Adipocyte (in vitro differentiated cells): ENCODE results near the gene GMDS.

Experiments used
- DNase-seq: peaks from one replicate; pipeline ENCODE4 v3.0.0-alpha.2; 2015; ENCODE audit warnings: low read depth
- H3K27me3 ChIP-seq: replicated peaks from 2 replicates; pipeline ENCODE4 v1.7.0; 2013; ENCODE audit warnings: mild to moderate bottlenecking, low read length, moderate library complexity; ENCODE audit not compliant: control insufficient read depth, insufficient read depth
- H3K36me3 ChIP-seq: 2 replicates; pipeline ENCODE4 v1.7.0; 2013; ENCODE audit warnings: low read length, mild to moderate bottlenecking, moderate library complexity; ENCODE audit not compliant: control insufficient read depth, insufficient read depth, severe bottlenecking
- H3K4me1 ChIP-seq: 2 replicates; pipeline ENCODE4 v1.7.0; 2013; ENCODE audit warnings: mild to moderate bottlenecking, low read length, moderate library complexity; ENCODE audit not compliant: control insufficient read depth, insufficient read depth
- H3K4me3 ChIP-seq: 2 replicates; pipeline ENCODE4 v1.7.0; 2013; ENCODE audit warnings: mild to moderate bottlenecking, low read length, moderate library complexity
- H3K9ac ChIP-seq: 2 replicates; pipeline ENCODE4 v1.7.0; 2013; ENCODE audit warnings: mild to moderate bottlenecking, low read length, moderate library complexity
- H3K9me3 ChIP-seq: 2 replicates; pipeline ENCODE4 v1.7.0; 2013; ENCODE audit warnings: mild to moderate bottlenecking, low read length, moderate library complexity; ENCODE audit not compliant: control insufficient read depth

The GMDS gene

GRCh38 chr6:1838604-1839213 is 406.7 kb downstream of the GMDS start:
- Histone ChIP-seq H3K9ac (no peak overlapping the region), H3K4me1 (peaks cover 29% of the 10 kb centered on the region), H3K36me3 (no peaks in the 10 kb centered on the region), H3K4me3 (no peak overlapping the region), H3K9me3 (no peaks in the 10 kb centered on the region), H3K27me3 (no peaks in the 10 kb centered on the region)
- DNase-seq: no peak

- DNase-seq: no peak
- H3K4me3 ChIP-seq: no peak overlapping the region
- H3K9ac ChIP-seq: no peak overlapping the region
- H3K9me3 ChIP-seq: no peaks in the 10 kb centered on the region
- no peaks in the 10 kb centered on the region for H3K36me3 ChIP-seq
- H3K4me1 ChIP-seq: peaks cover 29% of the 10 kb centered on the region
- no peaks in the 10 kb centered on the region for H3K27me3 ChIP-seq
Observed at GRCh38 chr6:1837826-1838225, 407.6 kb downstream of the GMDS start.

GRCh38 chr6:1836690-1837089 is 408.7 kb downstream of the GMDS start:
- Histone ChIP-seq H3K9me3 (no peaks in the 10 kb centered on the region), H3K4me3 (no peak overlapping the region), H3K36me3 (no peaks in the 10 kb centered on the region), H3K4me1 (peaks cover 27% of the 10 kb centered on the region), H3K27me3 (no peaks in the 10 kb centered on the region), H3K9ac (no peak overlapping the region)
- no peak for DNase-seq

- DNase-seq: no peak
- Histone ChIP-seq H3K4me3 (no peak overlapping the region), H3K27me3 (no peaks in the 10 kb centered on the region), H3K4me1 (peaks cover 9% of the 10 kb centered on the region), H3K9me3 (no peaks in the 10 kb centered on the region), H3K9ac (no peak overlapping the region), H3K36me3 (no peaks in the 10 kb centered on the region)
Observed at GRCh38 chr6:1834646-1835516, 410.5 kb downstream of the GMDS start.

- no peaks in the 10 kb centered on the region for H3K9me3 ChIP-seq
- H3K4me3 ChIP-seq: no peak overlapping the region
- no peak overlapping the region for H3K9ac ChIP-seq
- H3K4me1 ChIP-seq: peaks cover 4% of the 10 kb centered on the region
- no peaks in the 10 kb centered on the region for H3K36me3 ChIP-seq
- no peak for DNase-seq
- H3K27me3 ChIP-seq: no peaks in the 10 kb centered on the region
Observed at GRCh38 chr6:1834207-1834606, 411.2 kb downstream of the GMDS start.

- DNase-seq: no peak
- H3K36me3 ChIP-seq: no peaks in the 10 kb centered on the region
- no peaks in the 10 kb centered on the region for H3K27me3 ChIP-seq
- peaks cover 11% of the 10 kb centered on the region for H3K9me3 ChIP-seq
- peaks cover 4% of the 10 kb centered on the region for H3K4me1 ChIP-seq
- H3K9ac ChIP-seq: no peak overlapping the region
- no peak overlapping the region for H3K4me3 ChIP-seq
Observed at GRCh38 chr6:1832844-1833787, 412.3 kb downstream of the GMDS start.

GRCh38 chr6:1832358-1832757 is 413.0 kb downstream of the GMDS start:
- peaks cover 4% of the 10 kb centered on the region for H3K4me1 ChIP-seq
- peaks cover 18% of the 10 kb centered on the region for H3K9me3 ChIP-seq
- H3K9ac ChIP-seq: no peak overlapping the region
- no peak for DNase-seq
- H3K27me3 ChIP-seq: no peaks in the 10 kb centered on the region
- no peaks in the 10 kb centered on the region for H3K36me3 ChIP-seq
- H3K4me3 ChIP-seq: no peak overlapping the region

GRCh38 chr6:1827984-1828793 is 417.2 kb downstream of the GMDS start:
- H3K9ac ChIP-seq: no peak overlapping the region
- H3K27me3 ChIP-seq: no peaks in the 10 kb centered on the region
- peaks cover 18% of the 10 kb centered on the region for H3K9me3 ChIP-seq
- DNase-seq: no peak
- peak overlapping the region; percentile 35 for H3K4me3 ChIP-seq
- no peaks in the 10 kb centered on the region for H3K4me1 ChIP-seq
- no peaks in the 10 kb centered on the region for H3K36me3 ChIP-seq

- peaks cover 16% of the 10 kb centered on the region for H3K4me1 ChIP-seq
- H3K36me3 ChIP-seq: no peaks in the 10 kb centered on the region
- no peak for DNase-seq
- H3K9ac ChIP-seq: no peak overlapping the region
- peaks cover 18% of the 10 kb centered on the region for H3K9me3 ChIP-seq
- H3K4me3 ChIP-seq: no peak overlapping the region
- H3K27me3 ChIP-seq: no peaks in the 10 kb centered on the region
Observed at GRCh38 chr6:1825926-1826325, 419.5 kb downstream of the GMDS start.

GRCh38 chr6:1825277-1825676 is 420.1 kb downstream of the GMDS start:
- Histone ChIP-seq H3K4me1 (peaks cover 23% of the 10 kb centered on the region), H3K4me3 (no peak overlapping the region), H3K9ac (no peak overlapping the region), H3K27me3 (no peaks in the 10 kb centered on the region), H3K9me3 (peaks cover 18% of the 10 kb centered on the region), H3K36me3 (no peaks in the 10 kb centered on the region)
- no peak for DNase-seq
